Upper lobe of right lung (tissue), 1 donor: Measurements from ENCODE around the gene TPD52L2. TPM values are rescaled to one million over a fixed set of nuclear protein-coding genes. Genes with fewer than 3 reads are reported as not detected.
"Not testable (repeated sequence)": the region's sequence is repeated elsewhere in the genome, so short reads cannot be mapped to it uniquely, and the experiment has no call there.

Experiments used
- ATAC-seq: fragments of 200-7000 bp; cut with Tn5 transposase; one replicate; pipeline ENCODE4 v1.9.1; 2020; ENCODE audit warnings: mild to moderate bottlenecking, moderate library complexity
- DNase-seq: peaks from one replicate; pipeline ENCODE4 v3.0.0-alpha.2; 2020
- H3K27ac ChIP-seq: fragments of 200-600 bp; one replicate; pipeline ENCODE4 v1.8.0; 2022
- H3K27me3 ChIP-seq: fragments of 200-600 bp; one replicate; pipeline ENCODE4 v1.8.0; 2022; ENCODE audit warnings: mild to moderate bottlenecking
- H3K36me3 ChIP-seq: fragments of 200-600 bp; one replicate; pipeline ENCODE4 v1.8.0; 2022
- H3K4me1 ChIP-seq: fragments of 200-600 bp; one replicate; pipeline ENCODE4 v1.8.0; 2022
- H3K4me3 ChIP-seq: fragments of 200-600 bp; one replicate; pipeline ENCODE4 v1.8.0; 2022; ENCODE audit warnings: mild to moderate bottlenecking
- H3K9me3 ChIP-seq: fragments of 200-600 bp; one replicate; pipeline ENCODE4 v1.8.0; 2022
- intact Hi-C: fragments of 100-400 bp; cut with DNase I; formaldehyde crosslinking; loops from one replicate; pipeline ENCODE4 v1.11.0; 2022
- total RNA-seq: library from RNA; stranded (reverse); fragmentation: NEBNext Ultra II Directional; extraction: Animal tissue kit (Norgen Biotek cat#: 25700); gene quantifications from one replicate; pipeline ENCODE4 v1.2.1, GENCODE V29; 2021
- TF ChIP-seq, protein P1 (sequence below): fragments of 200-600 bp; IDR thresholded peaks from one replicate; pipeline ENCODE4 v1.8.0; 2022; ENCODE audit warnings: antibody characterized with exemption
- donor health status: DM: no; HTN: yes; CAD: no; lungs with severe emphysema.

The TPD52L2 gene
- total RNA-seq, 1 donor from 2014 or later = 81.5 TPM

DNA sequence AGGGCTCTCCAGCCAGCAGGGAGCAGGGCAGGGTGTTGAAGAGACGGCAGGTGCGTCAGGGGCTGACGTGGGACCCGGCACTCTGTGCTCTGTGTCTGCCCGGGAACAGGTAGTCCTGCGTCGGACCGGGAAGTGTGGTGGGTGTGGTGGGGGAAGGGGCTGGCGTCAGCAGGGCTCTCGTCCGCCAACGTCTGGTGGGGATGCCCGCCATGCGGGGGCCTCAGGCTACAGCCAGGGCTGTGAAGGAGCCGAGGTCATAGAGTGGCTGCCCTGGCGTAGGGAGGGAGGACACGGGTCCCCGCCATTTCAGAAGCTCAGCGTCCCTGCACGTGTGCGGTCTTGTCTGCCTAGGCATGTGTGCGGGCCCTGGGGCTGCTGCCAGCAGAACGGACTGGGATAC, 55.2 kb downstream of the TPD52L2 start:
- DNase-seq (no peak), ATAC-seq (no peak)
- no peaks in the 10 kb centered on the region for H3K4me1 ChIP-seq
- TF ChIP-seq, protein P1, sequence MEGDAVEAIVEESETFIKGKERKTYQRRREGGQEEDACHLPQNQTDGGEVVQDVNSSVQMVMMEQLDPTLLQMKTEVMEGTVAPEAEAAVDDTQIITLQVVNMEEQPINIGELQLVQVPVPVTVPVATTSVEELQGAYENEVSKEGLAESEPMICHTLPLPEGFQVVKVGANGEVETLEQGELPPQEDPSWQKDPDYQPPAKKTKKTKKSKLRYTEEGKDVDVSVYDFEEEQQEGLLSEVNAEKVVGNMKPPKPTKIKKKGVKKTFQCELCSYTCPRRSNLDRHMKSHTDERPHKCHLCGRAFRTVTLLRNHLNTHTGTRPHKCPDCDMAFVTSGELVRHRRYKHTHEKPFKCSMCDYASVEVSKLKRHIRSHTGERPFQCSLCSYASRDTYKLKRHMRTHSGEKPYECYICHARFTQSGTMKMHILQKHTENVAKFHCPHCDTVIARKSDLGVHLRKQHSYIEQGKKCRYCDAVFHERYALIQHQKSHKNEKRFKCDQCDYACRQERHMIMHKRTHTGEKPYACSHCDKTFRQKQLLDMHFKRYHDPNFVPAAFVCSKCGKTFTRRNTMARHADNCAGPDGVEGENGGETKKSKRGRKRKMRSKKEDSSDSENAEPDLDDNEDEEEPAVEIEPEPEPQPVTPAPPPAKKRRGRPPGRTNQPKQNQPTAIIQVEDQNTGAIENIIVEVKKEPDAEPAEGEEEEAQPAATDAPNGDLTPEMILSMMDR = no peak
- no peaks in the 10 kb centered on the region for H3K27me3 ChIP-seq
- no peak overlapping the region for H3K27ac ChIP-seq
- H3K36me3 ChIP-seq = peaks cover 19% of the 10 kb centered on the region
- no peaks in the 10 kb centered on the region for H3K9me3 ChIP-seq
- intact Hi-C loops = no loop called here
- no peak overlapping the region for H3K4me3 ChIP-seq

GRCh38 chr20:63923651-63924050, 58.6 kb downstream of the TPD52L2 start:
- intact Hi-C loops = no loop called here
- Histone ChIP-seq H3K4me3 (no peak overlapping the region), H3K36me3 (peaks cover 22% of the 10 kb centered on the region), H3K27me3 (no peaks in the 10 kb centered on the region), H3K9me3 (no peaks in the 10 kb centered on the region), H3K4me1 (no peaks in the 10 kb centered on the region), H3K27ac (no peak overlapping the region)
- no peak for DNase-seq
- TF ChIP-seq, protein P1 = no peak
- no peak for ATAC-seq

DNA sequence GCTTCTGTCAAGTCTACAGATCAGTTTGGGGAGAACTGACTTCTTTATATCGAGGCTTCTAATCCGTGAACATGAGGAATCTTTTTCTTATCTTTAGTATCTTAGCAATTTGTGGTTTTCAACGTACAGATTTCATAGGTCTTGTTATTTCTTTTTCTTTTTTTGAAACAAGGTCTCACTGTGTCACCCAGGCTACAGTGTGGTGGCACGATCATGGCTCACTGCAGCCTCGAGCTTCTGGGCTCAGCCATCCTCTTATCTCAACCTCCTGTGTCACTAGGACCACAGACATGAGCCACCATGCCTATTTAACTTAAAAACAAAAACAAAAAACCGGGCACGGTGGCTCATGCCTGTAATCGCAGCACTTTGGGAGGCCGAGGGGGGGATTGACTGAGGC, 59.2 kb downstream of the TPD52L2 start:
- TF ChIP-seq, protein P1 = no peak
- DNase-seq = no peak
- Histone ChIP-seq H3K4me1 (no peaks in the 10 kb centered on the region), H3K36me3 (peaks cover 23% of the 10 kb centered on the region), H3K9me3 (no peaks in the 10 kb centered on the region), H3K4me3 (no peak overlapping the region), H3K27me3 (no peaks in the 10 kb centered on the region), H3K27ac (no peak overlapping the region)
- no peak for ATAC-seq
- intact Hi-C loops = no loop called here

- ATAC-seq (no peak), DNase-seq (no peak)
- Histone ChIP-seq H3K27ac (no peak overlapping the region), H3K36me3 (peaks cover 43% of the 10 kb centered on the region), H3K9me3 (no peaks in the 10 kb centered on the region), H3K4me3 (no peak overlapping the region), H3K27me3 (no peaks in the 10 kb centered on the region), H3K4me1 (no peaks in the 10 kb centered on the region)
- TF ChIP-seq, protein P1 = no peak
- intact Hi-C loops = no loop called here
Observed at GRCh38 chr20:63926298-63926697, 61.2 kb downstream of the TPD52L2 start.

- intact Hi-C loops = no loop called here
- Histone ChIP-seq H3K27me3 (no peaks in the 10 kb centered on the region), H3K9me3 (no peaks in the 10 kb centered on the region), H3K27ac (no peak overlapping the region), H3K36me3 (peaks cover 67% of the 10 kb centered on the region), H3K4me1 (no peaks in the 10 kb centered on the region), H3K4me3 (no peak overlapping the region)
- DNase-seq (no peak), ATAC-seq (no peak)
- TF ChIP-seq, protein P1 = no peak
Observed at GRCh38 chr20:63929071-63929470, 64.0 kb downstream of the TPD52L2 start.

DNA sequence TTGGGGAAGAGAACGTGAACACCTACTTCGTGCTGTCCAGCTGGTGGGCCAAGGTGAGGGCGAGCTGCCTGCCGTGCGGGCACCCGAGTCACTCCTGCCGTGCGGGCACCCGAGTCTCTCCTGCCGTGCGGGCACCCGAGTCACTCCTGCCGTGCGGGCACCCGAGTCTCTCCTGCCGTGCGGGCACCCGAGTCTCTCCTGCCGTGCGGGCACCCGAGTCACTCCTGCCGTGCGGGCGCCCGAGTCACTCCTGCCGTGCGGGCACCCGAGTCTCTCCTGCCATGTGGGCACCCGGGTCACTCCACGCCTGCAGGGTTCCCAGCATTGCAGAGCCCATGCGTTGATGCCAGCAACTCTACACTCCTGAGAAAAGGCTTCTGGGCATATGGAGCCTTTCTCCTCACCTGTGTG, 64.4 kb downstream of the TPD52L2 start:
- H3K4me3 ChIP-seq, DNase-seq, H3K4me1 ChIP-seq, ATAC-seq, H3K9me3 ChIP-seq, H3K27ac ChIP-seq, H3K27me3 ChIP-seq, intact Hi-C loops: not testable (repeated sequence)
- H3K36me3 ChIP-seq = peaks cover 71% of the 10 kb centered on the region
